OCI-LY3 (cell line): ENCODE measurements around the gene ABLIM3.

Experiments
- EZH2phosphoT487 ChIP-seq: fragments of 200-600 bp; shearing (Covaris generic); IDR thresholded peaks from 2 replicates; pipeline ENCODE4 v1.6.1; 2018; ENCODE audit warnings: antibody characterized with exemption, mixed run types, low read depth
- TF ChIP-seq, protein P1 (sequence below): fragments of 200-600, 300-600 bp; sonication (generic); IDR thresholded peaks from 2 replicates; pipeline ENCODE4 v1.5.1; 2014; ENCODE audit warnings: antibody characterized with exemption, low read length, low read depth

DNA sequence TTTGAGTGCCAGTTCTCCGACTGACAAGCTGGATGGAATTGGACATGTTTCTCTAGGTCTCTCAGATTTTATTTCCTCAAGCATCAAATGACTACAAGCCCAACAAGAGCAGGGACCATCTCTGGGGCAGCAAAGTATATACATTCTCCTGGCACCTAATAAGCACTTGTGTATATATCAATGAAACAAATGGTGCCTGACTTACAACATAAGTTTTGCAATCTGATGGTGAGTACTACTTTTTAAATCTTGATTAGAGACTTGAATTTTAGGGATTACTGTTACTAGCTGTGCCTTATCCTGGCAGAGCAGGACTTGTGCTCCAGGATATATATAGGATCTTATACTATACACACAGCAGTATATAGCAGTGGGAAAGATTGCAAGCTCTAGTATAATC, 8.8 kb upstream of the ABLIM3 start:
- TF ChIP-seq, protein P1, sequence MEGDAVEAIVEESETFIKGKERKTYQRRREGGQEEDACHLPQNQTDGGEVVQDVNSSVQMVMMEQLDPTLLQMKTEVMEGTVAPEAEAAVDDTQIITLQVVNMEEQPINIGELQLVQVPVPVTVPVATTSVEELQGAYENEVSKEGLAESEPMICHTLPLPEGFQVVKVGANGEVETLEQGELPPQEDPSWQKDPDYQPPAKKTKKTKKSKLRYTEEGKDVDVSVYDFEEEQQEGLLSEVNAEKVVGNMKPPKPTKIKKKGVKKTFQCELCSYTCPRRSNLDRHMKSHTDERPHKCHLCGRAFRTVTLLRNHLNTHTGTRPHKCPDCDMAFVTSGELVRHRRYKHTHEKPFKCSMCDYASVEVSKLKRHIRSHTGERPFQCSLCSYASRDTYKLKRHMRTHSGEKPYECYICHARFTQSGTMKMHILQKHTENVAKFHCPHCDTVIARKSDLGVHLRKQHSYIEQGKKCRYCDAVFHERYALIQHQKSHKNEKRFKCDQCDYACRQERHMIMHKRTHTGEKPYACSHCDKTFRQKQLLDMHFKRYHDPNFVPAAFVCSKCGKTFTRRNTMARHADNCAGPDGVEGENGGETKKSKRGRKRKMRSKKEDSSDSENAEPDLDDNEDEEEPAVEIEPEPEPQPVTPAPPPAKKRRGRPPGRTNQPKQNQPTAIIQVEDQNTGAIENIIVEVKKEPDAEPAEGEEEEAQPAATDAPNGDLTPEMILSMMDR = no peak
- no peak for TF ChIP-seq EZH2phosphoT487
